Activated T-cell treated with anti-CD3 and anti-CD28 coated beads for 24 hours (primary cell): ENCODE measurements around the gene CFAP53.

Experiments
- DNase-seq: peaks from one replicate; pipeline ENCODE4 v3.0.0-alpha.2; 2020; ENCODE audit warnings: low read depth

Gene CFAP53

DNA sequence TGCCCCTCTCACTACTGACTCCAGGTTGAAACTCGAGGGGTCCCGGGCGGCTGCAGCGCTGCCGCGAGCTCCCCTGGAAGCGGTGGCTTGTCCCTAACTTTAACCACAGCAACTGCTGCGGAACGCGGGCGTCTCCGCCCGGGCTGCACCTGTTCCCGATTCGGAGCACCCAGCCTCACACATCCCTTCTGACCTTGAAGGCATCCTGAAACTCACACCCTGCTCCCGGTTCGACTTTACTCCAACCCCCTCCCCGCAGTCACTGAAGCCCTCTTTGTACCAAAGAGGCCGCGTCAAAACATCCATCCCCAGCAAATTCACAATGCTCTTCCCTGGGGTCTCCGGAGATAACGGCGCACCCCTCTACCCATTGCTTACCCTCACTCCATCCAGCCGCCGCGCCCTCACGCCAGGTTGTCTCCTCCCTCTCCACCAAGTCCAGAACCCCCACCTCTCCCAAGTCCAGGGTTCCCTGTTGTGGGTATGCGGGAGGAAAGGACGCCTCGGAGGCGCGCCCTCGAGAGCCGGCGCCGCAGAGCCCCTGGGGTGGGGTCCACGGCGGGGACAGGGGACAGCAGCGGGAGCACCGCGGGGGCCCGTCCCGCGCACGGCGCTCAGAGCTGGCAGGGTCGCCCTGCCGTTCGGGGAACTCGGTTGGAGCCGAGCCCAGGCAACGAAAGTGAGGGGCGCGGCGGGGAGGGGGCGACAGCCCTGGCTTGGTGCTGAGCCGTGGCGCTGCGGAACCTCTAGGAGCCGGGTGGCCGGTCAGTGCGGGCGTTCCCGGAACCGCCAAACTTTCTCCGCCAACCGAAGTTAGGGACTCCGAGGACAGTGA lies 72.3 kb downstream of the CFAP53 start:
- DNase-seq: no peak

DNA sequence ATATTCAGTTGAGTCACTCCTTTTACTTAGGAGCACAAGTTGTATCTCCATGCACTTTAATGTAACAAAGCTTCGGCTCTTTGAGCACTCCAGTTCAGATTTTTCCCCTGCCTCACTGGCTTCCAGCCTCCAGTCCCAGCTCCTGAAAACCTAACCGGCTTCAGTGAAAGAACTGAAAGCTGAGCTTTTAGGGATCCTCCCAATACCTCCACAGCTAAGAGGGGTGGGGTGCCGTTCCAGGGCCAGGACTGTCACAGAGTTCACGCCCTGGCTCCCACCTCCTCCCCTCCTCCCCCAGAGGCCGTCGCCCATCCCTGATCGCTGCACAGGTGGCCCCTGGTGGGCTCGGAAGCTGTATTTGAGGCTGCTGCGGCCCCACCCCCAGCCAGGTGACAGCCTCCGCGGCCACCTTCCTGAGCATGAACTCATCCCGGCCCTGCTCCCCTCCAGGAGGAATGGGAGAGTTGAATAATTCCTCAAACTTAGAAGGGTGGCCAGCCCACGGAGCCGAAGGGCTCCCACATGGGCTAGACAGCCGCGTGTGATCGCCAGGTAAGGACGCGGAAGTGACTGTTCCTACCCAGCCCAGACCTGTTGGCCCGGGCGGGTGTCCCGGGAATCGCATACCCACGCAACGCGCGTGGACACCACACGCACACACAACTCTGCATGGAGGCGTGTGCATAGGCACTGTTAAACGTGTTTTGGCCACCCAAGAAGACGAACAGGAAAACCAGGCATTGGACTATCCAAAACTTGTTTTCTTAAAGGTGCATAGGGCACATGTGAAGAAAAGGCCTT lies 73.1 kb downstream of the CFAP53 start:
- no peak for DNase-seq

- no peak for DNase-seq
Measured at GRCh38 chr18:50190926-50191325, 75.4 kb downstream of the CFAP53 start.

GRCh38 chr18:50190236-50190635 lies 76.1 kb downstream of the CFAP53 start:
- DNase-seq: no peak

GRCh38 chr18:50189160-50189559 lies 77.1 kb downstream of the CFAP53 start:
- no peak for DNase-seq

DNA sequence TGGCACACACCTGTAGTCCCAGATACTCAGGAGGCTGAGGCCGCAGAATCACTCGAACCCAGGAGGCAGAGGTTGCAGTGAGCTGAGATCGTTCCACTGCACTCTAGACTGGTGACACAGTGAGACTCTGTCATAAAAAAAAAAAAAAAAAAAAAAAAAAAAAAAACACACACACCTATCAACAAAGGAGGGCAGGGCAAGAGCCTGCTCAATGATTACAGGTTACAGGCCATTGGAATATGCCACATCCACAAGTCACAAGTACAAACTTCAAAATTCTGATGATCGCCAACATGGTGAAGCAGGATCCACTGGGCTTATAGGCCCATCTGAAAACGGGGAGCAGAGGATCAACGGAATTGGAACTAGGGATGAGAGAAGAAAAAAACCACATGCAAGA lies 77.6 kb downstream of the CFAP53 start:
- DNase-seq: no peak

GRCh38 chr18:50187659-50188058 lies 78.6 kb downstream of the CFAP53 start:
- no peak for DNase-seq

- no peak for DNase-seq
Measured at GRCh38 chr18:50186385-50186784, 79.9 kb downstream of the CFAP53 start.

DNA sequence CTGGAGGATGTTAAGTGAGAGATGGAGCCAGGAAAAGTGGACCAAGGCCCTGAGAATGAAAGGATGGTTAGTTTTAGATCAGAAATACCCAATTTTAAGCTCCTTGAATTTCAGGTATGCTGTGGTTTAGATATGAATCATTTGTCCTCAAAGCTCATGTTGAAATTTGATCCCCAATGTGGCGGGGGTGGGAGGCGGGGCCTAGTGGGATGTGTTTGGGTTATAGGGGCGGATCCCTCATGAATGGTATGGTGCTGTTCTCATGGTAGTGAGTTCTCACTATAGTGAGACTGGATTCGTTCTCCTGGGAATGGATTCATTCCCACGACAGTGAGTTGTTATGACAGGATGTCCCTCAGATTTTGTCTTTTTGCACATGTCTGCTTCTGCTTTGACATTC lies 82.7 kb downstream of the CFAP53 start:
- no peak for DNase-seq

- no peak for DNase-seq
Measured at GRCh38 chr18:50182511-50182910, 83.8 kb downstream of the CFAP53 start.

- no peak for DNase-seq
Measured at GRCh38 chr18:50181590-50181989, 84.7 kb downstream of the CFAP53 start.

DNA sequence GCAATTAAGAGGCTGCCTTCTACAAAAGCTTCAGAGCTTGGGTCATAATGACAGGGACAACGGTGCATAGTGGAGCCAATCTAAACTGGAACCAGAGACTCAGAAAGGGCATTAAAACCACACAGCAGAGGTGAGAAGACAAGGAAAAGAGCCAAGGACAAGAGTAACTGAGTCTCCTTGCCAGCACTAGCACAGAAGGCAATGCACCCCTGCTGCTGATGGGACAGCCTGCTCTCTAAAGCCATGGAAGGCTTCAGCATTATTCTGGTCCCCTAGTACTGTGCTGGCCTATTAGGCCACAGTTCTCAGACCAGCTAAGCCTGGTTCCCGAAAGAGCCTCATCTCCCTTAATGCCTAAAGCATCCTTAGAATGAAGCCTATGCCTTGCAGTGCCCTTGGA lies 86.8 kb downstream of the CFAP53 start:
- DNase-seq: no peak

DNA sequence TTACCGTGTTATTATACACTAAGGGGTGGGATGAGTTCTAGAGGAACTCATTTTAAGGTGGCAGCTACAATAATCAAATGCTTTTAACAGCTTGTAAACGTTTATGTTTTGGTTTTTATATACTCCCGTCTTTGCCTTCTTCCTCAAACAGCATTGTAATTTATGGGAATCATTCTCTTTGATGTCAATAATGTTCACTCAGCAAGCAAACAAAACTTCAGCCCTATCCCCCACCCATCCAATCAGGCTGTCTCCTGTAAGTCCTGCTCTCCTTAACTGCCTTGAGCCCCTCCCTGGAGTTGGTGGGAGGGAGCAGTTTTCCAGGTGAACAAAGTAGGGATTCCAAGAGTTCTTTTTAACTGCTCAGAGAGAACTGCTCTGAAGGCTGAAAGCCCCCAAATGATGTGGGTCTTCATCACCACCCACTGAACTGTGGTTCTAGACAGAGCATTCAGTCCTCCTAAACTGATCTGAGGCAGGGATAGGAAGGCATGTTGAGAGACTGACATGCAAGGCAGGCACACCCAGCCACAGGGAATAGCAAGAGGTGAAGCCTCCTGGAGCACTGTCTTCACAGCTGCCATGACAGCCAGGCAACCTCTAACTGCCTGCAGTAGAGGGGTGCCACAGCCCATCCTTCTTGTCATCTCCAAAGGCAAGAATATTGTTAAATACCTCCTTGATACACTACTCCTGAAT lies 88.9 kb downstream of the CFAP53 start:
- DNase-seq: no peak
